GM23338 (cell line): ENCODE data around the gene CACNA1F. TPM values are rescaled to one million over a fixed set of nuclear protein-coding genes. Genes with fewer than 3 reads are reported as not detected.

Source experiments
- ATAC-seq: fragments of 200-7000 bp; cut with Tn5 transposase; 3 replicates; pipeline ENCODE4 v1.9.1; 2020
- DNase-seq: peaks from one replicate; pipeline ENCODE4 v3.0.0-alpha.2; 2015; ENCODE audit warnings: low spot score
- H2AFZ ChIP-seq: fragments of 200-600 bp; sonication (generic); 2 replicates; pipeline ENCODE4 v1.8.0; 2016; ENCODE audit warnings: antibody characterized with exemption, mild to moderate bottlenecking, moderate library complexity
- H3F3A ChIP-seq: fragments of 200-600 bp; sonication (generic); replicated peaks from 2 replicates; pipeline ENCODE4 v1.8.0; 2017; ENCODE audit warnings: antibody characterized with exemption, mixed run types, low read depth
- H3K27ac ChIP-seq: fragments of 200-600 bp; sonication (generic); 2 replicates; pipeline ENCODE4 v1.6.1; 2016; ENCODE audit warnings: low read depth
- H3K27me3 ChIP-seq: fragments of 200-600 bp; sonication (generic); 2 replicates; pipeline ENCODE4 v1.8.0; 2016; ENCODE audit warnings: mild to moderate bottlenecking, mixed run types, moderate library complexity; ENCODE audit not compliant: insufficient read depth
- H3K36me3 ChIP-seq: fragments of 200-600 bp; sonication (generic); 2 replicates; pipeline ENCODE4 v1.8.0; 2016; ENCODE audit warnings: mild to moderate bottlenecking; ENCODE audit not compliant: insufficient read depth
- H3K4me1 ChIP-seq: fragments of 200-600 bp; sonication (generic); 2 replicates; pipeline ENCODE4 v1.8.0; 2016; ENCODE audit warnings: mild to moderate bottlenecking, moderate library complexity; ENCODE audit not compliant: insufficient read depth
- H3K4me2 ChIP-seq: fragments of 200-600 bp; sonication (generic); 2 replicates; pipeline ENCODE4 v1.7.1; 2017; ENCODE audit warnings: mixed run types
- H3K4me3 ChIP-seq: fragments of 200-600 bp; sonication (generic); 2 replicates; pipeline ENCODE4 v1.6.1; 2016; ENCODE audit warnings: mixed run types
- H3K79me2 ChIP-seq: fragments of 200-600 bp; sonication (generic); replicated peaks from 2 replicates; pipeline ENCODE4 v1.8.0; 2017; ENCODE audit warnings: mild to moderate bottlenecking; ENCODE audit not compliant: insufficient read depth
- H3K9me2 ChIP-seq: fragments of 200-600 bp; sonication (generic); 2 replicates; pipeline ENCODE4 v1.8.0; 2017; ENCODE audit not compliant: insufficient read depth
- H4K20me1 ChIP-seq: fragments of 200-600 bp; sonication (generic); replicated peaks from 2 replicates; pipeline ENCODE4 v1.8.0; 2017; ENCODE audit warnings: mild to moderate bottlenecking; ENCODE audit not compliant: insufficient read depth
- H3K27ac Mint-ChIP-seq: 2 replicates; pipeline ENCODE4 v1.8.0; 2020; ENCODE audit warnings: inconsistent platforms, mild to moderate bottlenecking, moderate library complexity, mixed read lengths
- H3K27me3 Mint-ChIP-seq: 3 replicates; pipeline ENCODE4 v1.8.0; 2022; ENCODE audit warnings: low read depth, mild to moderate bottlenecking, moderate library complexity, mixed read lengths, inconsistent platforms; ENCODE audit not compliant: insufficient read depth, poor library complexity
- H3K36me3 Mint-ChIP-seq: 3 replicates; pipeline ENCODE4 v1.8.0; 2021; ENCODE audit warnings: low read depth, mild to moderate bottlenecking, inconsistent platforms, moderate library complexity, mixed read lengths
- H3K4me1 Mint-ChIP-seq: 3 replicates; pipeline ENCODE4 v1.8.0; 2020; ENCODE audit warnings: mild to moderate bottlenecking, inconsistent platforms, mixed read lengths
- H3K4me3 Mint-ChIP-seq: 3 replicates; pipeline ENCODE4 v1.8.0; 2021; ENCODE audit warnings: moderate library complexity, mild to moderate bottlenecking, inconsistent platforms, mixed read lengths
- H3K9me3 Mint-ChIP-seq: 3 replicates; pipeline ENCODE4 v1.8.0; 2020; ENCODE audit warnings: moderate library complexity, mild to moderate bottlenecking, inconsistent platforms, mixed read lengths
- CREB1 ChIP-seq: fragments of 250-450 bp; sonication (Bioruptor Pico); IDR thresholded peaks from 2 replicates; pipeline ENCODE4 v1.5.0; 2020; ENCODE audit warnings: low read depth, mild to moderate bottlenecking, moderate library complexity
- EZH2 ChIP-seq: fragments of 200-600 bp; sonication (generic); IDR thresholded peaks from one replicate; pipeline ENCODE4 v1.8.0; 2017; ENCODE audit warnings: antibody characterized with exemption, mild to moderate bottlenecking, low read depth; ENCODE audit not compliant: unreplicated experiment
- EZH2phosphoT487 ChIP-seq: fragments of 200-600 bp; sonication (generic); IDR thresholded peaks from one replicate; pipeline ENCODE4 v1.8.1; 2018; ENCODE audit warnings: antibody characterized with exemption; ENCODE audit not compliant: unreplicated experiment
- JUNB ChIP-seq: IDR thresholded peaks from one replicate; pipeline ENCODE4 v1.6.1; 2016; ENCODE audit warnings: antibody characterized with exemption; ENCODE audit not compliant: unreplicated experiment
- NANOG ChIP-seq: IDR thresholded peaks from 2 replicates; pipeline ENCODE4 v1.6.1; 2016; ENCODE audit warnings: antibody characterized with exemption, borderline replicate concordance
- POLR2AphosphoS5 ChIP-seq: IDR thresholded peaks from 2 replicates; pipeline ENCODE4 v1.6.1; 2016; ENCODE audit warnings: antibody characterized with exemption, low read depth
- STAT1 ChIP-seq: IDR thresholded peaks from one replicate; pipeline ENCODE4 v1.6.1; 2016; ENCODE audit warnings: antibody characterized with exemption; ENCODE audit not compliant: unreplicated experiment
- ZNF114 ChIP-seq: fragments of 250-450 bp; sonication (Bioruptor Pico); IDR thresholded peaks from 2 replicates; pipeline ENCODE4 v1.5.0; 2020; ENCODE audit warnings: mild to moderate bottlenecking, moderate library complexity
- ZNF331 ChIP-seq: fragments of 250-450 bp; sonication (Bioruptor Pico); IDR thresholded peaks from 2 replicates; pipeline ENCODE4 v1.5.0; 2020; ENCODE audit warnings: low read depth, mild to moderate bottlenecking, moderate library complexity
- polyA plus RNA-seq: library from polyadenylated mRNA; unstranded; fragments of >200 nt; fragmentation: Nextera tagmentation; extraction: Ambion mirVana; gene quantifications from 2 replicates; pipeline ENCODE4 v1.2.1, GENCODE V29; 2016
- total RNA-seq: library from RNA; depleted of rRNA; stranded (reverse); fragments of >200 nt; shearing (Covaris generic); gene quantifications from 2 replicates; pipeline ENCODE4 v1.2.3, GENCODE V29; 2014
- TF ChIP-seq, protein P1 (sequence below), 2 experiments: fragments of 200-600 bp in 1 of 2; sonication (generic) in 1 of 2; conservative IDR thresholded peaks; 2 replicates each; pipeline versions ENCODE4 v1.5.1 to v1.6.1; 2016 to 2017; ENCODE audit warnings: antibody characterized with exemption in 2 of 2, low read depth in 2 of 2, mild to moderate bottlenecking in 2 of 2, moderate library complexity in 1 of 2
- TF ChIP-seq, protein P2 (sequence below): IDR thresholded peaks from one replicate; pipeline ENCODE4 v1.6.1; 2018; ENCODE audit warnings: antibody characterized with exemption; ENCODE audit not compliant: unreplicated experiment
- TF ChIP-seq, protein P3 (sequence below): IDR thresholded peaks from 2 replicates; pipeline ENCODE4 v1.6.1; 2016; ENCODE audit warnings: antibody characterized with exemption
- TF ChIP-seq, protein P4 (sequence below): fragments of 250-450 bp; sonication (Bioruptor Pico); IDR thresholded peaks from 2 replicates; pipeline ENCODE4 v1.5.0; 2020; ENCODE audit warnings: mild to moderate bottlenecking, moderate library complexity

CACNA1F gene
- total and polyA plus RNA-seq, 2 experiments from 2014 or later: 0.44 to 0.90 TPM

DNA sequence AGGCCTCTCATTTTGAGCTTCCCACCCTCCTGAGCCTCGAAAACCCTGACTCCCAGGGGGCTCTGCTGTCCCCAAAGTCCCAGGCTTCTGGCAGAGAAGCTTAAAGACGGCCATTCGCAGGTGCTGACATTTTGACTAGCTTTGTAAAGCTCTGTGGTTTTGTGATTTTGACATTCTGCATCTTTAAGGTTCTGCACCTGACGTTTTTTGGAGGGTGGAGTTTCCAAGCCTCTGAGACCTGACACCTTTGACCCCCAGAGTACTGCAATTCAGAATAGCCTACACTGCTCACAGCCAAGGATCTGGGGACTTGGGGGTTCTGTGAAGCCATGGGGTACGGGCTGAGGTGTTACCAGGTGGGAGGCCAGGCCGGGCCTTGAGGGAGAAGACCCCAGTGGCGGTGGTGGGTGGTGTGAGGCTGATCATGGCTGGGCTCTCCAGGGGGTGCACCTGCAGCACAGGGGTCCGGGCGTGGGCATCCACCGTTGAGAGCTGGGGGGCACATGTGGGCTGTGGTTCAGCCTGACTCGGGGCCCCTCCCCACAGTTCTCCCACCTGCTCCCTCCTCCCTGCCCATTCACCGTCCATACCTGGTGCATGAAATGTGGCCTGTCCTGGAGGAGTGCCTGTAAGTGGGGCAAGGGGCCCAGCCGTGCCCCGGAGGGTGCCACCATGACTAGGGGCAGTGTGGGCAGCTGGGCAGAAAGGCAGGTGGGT, 24.1 kb upstream of the CACNA1F start:
- Mint-ChIP-seq H3K36me3 (no peaks in the 10 kb centered on the region; the same call in 2 of the 3 replicates), H3K27me3 (peaks cover 3% of the 10 kb centered on the region), H3K27ac (no peak overlapping the region), H3K4me1 (peaks cover 4% of the 10 kb centered on the region; the same call in 2 of the 3 replicates), H3K4me3 (no peak overlapping the region), H3K9me3 (no peaks in the 10 kb centered on the region)
- Histone ChIP-seq H4K20me1 (no peaks in the 10 kb centered on the region), H2AFZ (no peak overlapping the region), H3K4me3 (no peak overlapping the region), H3K79me2 (no peaks in the 10 kb centered on the region), H3K27me3 (no peaks in the 10 kb centered on the region), H3K4me1 (no peaks in the 10 kb centered on the region), H3K27ac (no peak overlapping the region), H3K9me2 (no peaks in the 10 kb centered on the region), H3K4me2 (no peak overlapping the region), H3F3A (no peaks in the 10 kb centered on the region), H3K36me3 (no peaks in the 10 kb centered on the region)
- ATAC-seq (no peak), DNase-seq (no peak)
- TF ChIP-seq CREB1 (CRISPR knock-in tag): no peak
- no peak for TF ChIP-seq STAT1
- TF ChIP-seq, protein P1, sequence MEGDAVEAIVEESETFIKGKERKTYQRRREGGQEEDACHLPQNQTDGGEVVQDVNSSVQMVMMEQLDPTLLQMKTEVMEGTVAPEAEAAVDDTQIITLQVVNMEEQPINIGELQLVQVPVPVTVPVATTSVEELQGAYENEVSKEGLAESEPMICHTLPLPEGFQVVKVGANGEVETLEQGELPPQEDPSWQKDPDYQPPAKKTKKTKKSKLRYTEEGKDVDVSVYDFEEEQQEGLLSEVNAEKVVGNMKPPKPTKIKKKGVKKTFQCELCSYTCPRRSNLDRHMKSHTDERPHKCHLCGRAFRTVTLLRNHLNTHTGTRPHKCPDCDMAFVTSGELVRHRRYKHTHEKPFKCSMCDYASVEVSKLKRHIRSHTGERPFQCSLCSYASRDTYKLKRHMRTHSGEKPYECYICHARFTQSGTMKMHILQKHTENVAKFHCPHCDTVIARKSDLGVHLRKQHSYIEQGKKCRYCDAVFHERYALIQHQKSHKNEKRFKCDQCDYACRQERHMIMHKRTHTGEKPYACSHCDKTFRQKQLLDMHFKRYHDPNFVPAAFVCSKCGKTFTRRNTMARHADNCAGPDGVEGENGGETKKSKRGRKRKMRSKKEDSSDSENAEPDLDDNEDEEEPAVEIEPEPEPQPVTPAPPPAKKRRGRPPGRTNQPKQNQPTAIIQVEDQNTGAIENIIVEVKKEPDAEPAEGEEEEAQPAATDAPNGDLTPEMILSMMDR (conservative IDR thresholded peaks at IDR 0.05; ENCODE audit: low read depth in 2 of 2): no peak
- TF ChIP-seq, protein P2, sequence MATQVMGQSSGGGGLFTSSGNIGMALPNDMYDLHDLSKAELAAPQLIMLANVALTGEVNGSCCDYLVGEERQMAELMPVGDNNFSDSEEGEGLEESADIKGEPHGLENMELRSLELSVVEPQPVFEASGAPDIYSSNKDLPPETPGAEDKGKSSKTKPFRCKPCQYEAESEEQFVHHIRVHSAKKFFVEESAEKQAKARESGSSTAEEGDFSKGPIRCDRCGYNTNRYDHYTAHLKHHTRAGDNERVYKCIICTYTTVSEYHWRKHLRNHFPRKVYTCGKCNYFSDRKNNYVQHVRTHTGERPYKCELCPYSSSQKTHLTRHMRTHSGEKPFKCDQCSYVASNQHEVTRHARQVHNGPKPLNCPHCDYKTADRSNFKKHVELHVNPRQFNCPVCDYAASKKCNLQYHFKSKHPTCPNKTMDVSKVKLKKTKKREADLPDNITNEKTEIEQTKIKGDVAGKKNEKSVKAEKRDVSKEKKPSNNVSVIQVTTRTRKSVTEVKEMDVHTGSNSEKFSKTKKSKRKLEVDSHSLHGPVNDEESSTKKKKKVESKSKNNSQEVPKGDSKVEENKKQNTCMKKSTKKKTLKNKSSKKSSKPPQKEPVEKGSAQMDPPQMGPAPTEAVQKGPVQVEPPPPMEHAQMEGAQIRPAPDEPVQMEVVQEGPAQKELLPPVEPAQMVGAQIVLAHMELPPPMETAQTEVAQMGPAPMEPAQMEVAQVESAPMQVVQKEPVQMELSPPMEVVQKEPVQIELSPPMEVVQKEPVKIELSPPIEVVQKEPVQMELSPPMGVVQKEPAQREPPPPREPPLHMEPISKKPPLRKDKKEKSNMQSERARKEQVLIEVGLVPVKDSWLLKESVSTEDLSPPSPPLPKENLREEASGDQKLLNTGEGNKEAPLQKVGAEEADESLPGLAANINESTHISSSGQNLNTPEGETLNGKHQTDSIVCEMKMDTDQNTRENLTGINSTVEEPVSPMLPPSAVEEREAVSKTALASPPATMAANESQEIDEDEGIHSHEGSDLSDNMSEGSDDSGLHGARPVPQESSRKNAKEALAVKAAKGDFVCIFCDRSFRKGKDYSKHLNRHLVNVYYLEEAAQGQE: no peak
- TF ChIP-seq, protein P3, sequence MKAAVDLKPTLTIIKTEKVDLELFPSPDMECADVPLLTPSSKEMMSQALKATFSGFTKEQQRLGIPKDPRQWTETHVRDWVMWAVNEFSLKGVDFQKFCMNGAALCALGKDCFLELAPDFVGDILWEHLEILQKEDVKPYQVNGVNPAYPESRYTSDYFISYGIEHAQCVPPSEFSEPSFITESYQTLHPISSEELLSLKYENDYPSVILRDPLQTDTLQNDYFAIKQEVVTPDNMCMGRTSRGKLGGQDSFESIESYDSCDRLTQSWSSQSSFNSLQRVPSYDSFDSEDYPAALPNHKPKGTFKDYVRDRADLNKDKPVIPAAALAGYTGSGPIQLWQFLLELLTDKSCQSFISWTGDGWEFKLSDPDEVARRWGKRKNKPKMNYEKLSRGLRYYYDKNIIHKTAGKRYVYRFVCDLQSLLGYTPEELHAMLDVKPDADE: no peak
- TF ChIP-seq EZH2: no peak
- TF ChIP-seq POLR2AphosphoS5: no peak
- no peak for TF ChIP-seq ZNF114 (CRISPR knock-in tag)
- TF ChIP-seq ZNF331: no peak
- TF ChIP-seq, protein P4, sequence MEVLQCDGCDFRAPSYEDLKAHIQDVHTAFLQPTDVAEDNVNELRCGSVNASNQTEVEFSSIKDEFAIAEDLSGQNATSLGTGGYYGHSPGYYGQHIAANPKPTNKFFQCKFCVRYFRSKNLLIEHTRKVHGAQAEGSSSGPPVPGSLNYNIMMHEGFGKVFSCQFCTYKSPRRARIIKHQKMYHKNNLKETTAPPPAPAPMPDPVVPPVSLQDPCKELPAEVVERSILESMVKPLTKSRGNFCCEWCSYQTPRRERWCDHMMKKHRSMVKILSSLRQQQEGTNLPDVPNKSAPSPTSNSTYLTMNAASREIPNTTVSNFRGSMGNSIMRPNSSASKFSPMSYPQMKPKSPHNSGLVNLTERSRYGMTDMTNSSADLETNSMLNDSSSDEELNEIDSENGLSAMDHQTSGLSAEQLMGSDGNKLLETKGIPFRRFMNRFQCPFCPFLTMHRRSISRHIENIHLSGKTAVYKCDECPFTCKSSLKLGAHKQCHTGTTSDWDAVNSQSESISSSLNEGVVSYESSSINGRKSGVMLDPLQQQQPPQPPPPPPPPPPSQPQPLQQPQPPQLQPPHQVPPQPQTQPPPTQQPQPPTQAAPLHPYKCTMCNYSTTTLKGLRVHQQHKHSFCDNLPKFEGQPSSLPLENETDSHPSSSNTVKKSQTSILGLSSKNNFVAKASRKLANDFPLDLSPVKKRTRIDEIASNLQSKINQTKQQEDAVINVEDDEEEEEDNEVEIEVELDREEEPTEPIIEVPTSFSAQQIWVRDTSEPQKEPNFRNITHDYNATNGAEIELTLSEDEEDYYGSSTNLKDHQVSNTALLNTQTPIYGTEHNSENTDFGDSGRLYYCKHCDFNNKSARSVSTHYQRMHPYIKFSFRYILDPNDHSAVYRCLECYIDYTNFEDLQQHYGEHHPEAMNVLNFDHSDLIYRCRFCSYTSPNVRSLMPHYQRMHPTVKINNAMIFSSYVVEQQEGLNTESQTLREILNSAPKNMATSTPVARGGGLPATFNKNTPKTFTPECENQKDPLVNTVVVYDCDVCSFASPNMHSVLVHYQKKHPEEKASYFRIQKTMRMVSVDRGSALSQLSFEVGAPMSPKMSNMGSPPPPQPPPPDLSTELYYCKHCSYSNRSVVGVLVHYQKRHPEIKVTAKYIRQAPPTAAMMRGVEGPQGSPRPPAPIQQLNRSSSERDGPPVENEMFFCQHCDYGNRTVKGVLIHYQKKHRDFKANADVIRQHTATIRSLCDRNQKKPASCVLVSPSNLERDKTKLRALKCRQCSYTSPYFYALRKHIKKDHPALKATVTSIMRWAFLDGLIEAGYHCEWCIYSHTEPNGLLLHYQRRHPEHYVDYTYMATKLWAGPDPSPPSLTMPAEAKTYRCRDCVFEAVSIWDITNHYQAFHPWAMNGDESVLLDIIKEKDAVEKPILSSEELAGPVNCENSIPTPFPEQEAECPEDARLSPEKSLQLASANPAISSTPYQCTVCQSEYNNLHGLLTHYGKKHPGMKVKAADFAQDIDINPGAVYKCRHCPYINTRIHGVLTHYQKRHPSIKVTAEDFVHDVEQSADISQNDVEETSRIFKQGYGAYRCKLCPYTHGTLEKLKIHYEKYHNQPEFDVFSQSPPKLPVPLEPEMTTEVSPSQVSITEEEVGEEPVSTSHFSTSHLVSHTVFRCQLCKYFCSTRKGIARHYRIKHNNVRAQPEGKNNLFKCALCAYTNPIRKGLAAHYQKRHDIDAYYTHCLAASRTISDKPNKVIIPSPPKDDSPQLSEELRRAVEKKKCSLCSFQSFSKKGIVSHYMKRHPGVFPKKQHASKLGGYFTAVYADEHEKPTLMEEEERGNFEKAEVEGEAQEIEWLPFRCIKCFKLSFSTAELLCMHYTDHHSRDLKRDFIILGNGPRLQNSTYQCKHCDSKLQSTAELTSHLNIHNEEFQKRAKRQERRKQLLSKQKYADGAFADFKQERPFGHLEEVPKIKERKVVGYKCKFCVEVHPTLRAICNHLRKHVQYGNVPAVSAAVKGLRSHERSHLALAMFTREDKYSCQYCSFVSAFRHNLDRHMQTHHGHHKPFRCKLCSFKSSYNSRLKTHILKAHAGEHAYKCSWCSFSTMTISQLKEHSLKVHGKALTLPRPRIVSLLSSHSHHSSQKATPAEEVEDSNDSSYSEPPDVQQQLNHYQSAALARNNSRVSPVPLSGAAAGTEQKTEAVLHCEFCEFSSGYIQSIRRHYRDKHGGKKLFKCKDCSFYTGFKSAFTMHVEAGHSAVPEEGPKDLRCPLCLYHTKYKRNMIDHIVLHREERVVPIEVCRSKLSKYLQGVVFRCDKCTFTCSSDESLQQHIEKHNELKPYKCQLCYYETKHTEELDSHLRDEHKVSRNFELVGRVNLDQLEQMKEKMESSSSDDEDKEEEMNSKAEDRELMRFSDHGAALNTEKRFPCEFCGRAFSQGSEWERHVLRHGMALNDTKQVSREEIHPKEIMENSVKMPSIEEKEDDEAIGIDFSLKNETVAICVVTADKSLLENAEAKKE: no peak
- TF ChIP-seq EZH2phosphoT487: no peak
- TF ChIP-seq JUNB: no peak
- no peak for TF ChIP-seq NANOG
